ENCODE data around the gene OR3A3. TPM values are rescaled to one million over a fixed set of nuclear protein-coding genes. Genes with fewer than 3 reads are reported as not detected.

OR3A3 gene
- total RNA-seq, 1 experiment from 2014 or later, result not detected

DNA sequence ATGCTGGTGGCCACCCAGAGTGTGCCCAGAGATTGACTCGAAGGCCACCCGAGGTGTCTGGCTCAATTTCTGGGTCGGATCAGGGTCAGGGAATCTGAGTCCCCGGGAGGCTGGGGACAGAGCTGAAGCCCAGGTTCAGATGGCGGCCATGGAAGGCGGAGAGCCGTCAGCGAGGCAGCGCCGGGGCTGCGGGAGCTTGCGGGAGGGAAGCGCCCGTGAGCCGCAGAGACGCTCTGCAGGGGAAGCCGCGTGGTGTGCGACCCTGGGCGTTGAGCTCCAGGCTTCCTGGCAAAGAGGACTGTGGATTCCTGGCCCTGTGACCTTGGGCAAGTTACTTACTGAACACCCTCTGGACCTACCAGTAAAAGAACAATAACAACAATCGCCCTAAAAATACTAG, 61.0 kb downstream of the OR3A3 start:
- Histone ChIP-seq H2BK20ac (ENCODE audit: low read depth, low read length, poor library complexity, severe bottlenecking) (no peak overlapping the region), H3K79me2 (ENCODE audit: insufficient read depth, low read length) (no peaks in the 10 kb centered on the region), H3K79me1 (ENCODE audit: insufficient read depth, low read depth, low read length, poor library complexity, severe bottlenecking) (no peaks in the 10 kb centered on the region), H4K5ac (ENCODE audit: insufficient read length, low read depth, low read length) (no peak overlapping the region), H3K9ac (ENCODE audit: extremely low read depth, insufficient read length, low read length) (no peak overlapping the region), H2AK5ac (ENCODE audit: insufficient read length, low read length) (no peak overlapping the region), H3K18ac (ENCODE audit: insufficient read length, low read depth, low read length) (no peak overlapping the region), H3K23me2 (ENCODE audit: insufficient read length, low read depth, low read length, poor library complexity, severe bottlenecking) (no peaks in the 10 kb centered on the region), H4K8ac (replicated peaks; ENCODE audit: insufficient read length, low read depth, low read length) (no peak overlapping the region), H3K27ac (ENCODE audit: insufficient read length, low read depth, low read length) (no peak overlapping the region), H2AFZ (ENCODE audit: low read length) (no peak overlapping the region), H3K9me3 (ENCODE audit: control insufficient read depth, low read depth, low read length) (no peaks in the 10 kb centered on the region), H2BK12ac (ENCODE audit: insufficient read length, low read depth, low read length) (no peak overlapping the region), H3T11ph (ENCODE audit: low read length) (no peak overlapping the region), H3K56ac (ENCODE audit: insufficient read length, low read depth, low read length) (no peak overlapping the region), H2BK5ac (ENCODE audit: insufficient read length, low read length) (no peak overlapping the region), H3K4ac (ENCODE audit: low read depth, low read length) (no peak overlapping the region; the same call in none of the 2 replicates), H3K23ac (ENCODE audit: insufficient read length, low read depth, low read length) (no peak overlapping the region), H4K20me1 (ENCODE audit: control insufficient read depth, insufficient read depth, insufficient read length) (no peaks in the 10 kb centered on the region), H2BK15ac (ENCODE audit: low read depth, low read length) (no peak overlapping the region), H4K91ac (ENCODE audit: insufficient read length, low read depth, low read length) (no peak overlapping the region), H3K4me1 (ENCODE audit: insufficient read depth, low read length) (no peaks in the 10 kb centered on the region; the same call in 1 of the 2 replicates), H3K27me3 (ENCODE audit: insufficient read depth, low read length) (no peaks in the 10 kb centered on the region), H2BK120ac (ENCODE audit: low read depth, low read length, poor library complexity, severe bottlenecking) (no peak overlapping the region), H3K4me2 (ENCODE audit: insufficient read depth, insufficient read length, low read length) (no peak overlapping the region), H3K14ac (ENCODE audit: insufficient read depth, low read length) (no peak overlapping the region)
- Mint-ChIP-seq H3K27me3 (ENCODE audit: low read depth) (no peaks in the 10 kb centered on the region), H3K4me3 (no peak overlapping the region; a peak in 1 of 5 replicates), H3K27ac (no peak overlapping the region), H3K9me3 (no peaks in the 10 kb centered on the region), H3K4me1 (peaks cover 13 to 19% of the 10 kb centered on the region in 2 experiments), H3K36me3 (ENCODE audit: insufficient read depth in 1 of 3, low read depth in 3 of 3) (no peaks in the 10 kb centered on the region)
- DNase-seq, result peak; percentile 36
- WGBS (ENCODE audit: extremely low coverage, insufficient read length, low lambda C conversion rate), result no CpG with 5 or more reads among the region's 21 CpGs
- TF ChIP-seq CTCF (conservative IDR thresholded peaks at IDR 0.05), result no peak

Other genes with a start within 250 kb of the OR3A3 start
- not detected in 2 replicates for gene OR1A2, start 213.9 kb upstream of the OR3A3 start, total RNA-seq (2021)
- not detected in 2 replicates for gene OR1A1, start 203.7 kb upstream of the OR3A3 start, total RNA-seq (2021)
- not detected in 2 replicates for gene OR3A1, start 113.0 kb upstream of the OR3A3 start, total RNA-seq (2021)
- gene OR3A2, start 25.1 kb upstream of the OR3A3 start, total RNA-seq (2021), result not detected in 2 replicates
- not detected in 2 replicates for gene OR1E1, start 13.0 kb upstream of the OR3A3 start, total RNA-seq (2021)
- gene OR1E2, start 22.5 kb downstream of the OR3A3 start, total RNA-seq (2021), result not detected in 2 replicates
- not detected in 2 replicates for gene SPATA22, start 60.4 kb downstream of the OR3A3 start, total RNA-seq (2021)
- not detected in 2 replicates for gene ASPA, start 64.6 kb downstream of the OR3A3 start, total RNA-seq (2021)
- 0.63 and 1.2 TPM in 2 replicates for gene TRPV3, start 146.4 kb downstream of the OR3A3 start, total RNA-seq (2021)
- gene TRPV1, start 198.0 kb downstream of the OR3A3 start, total RNA-seq (2021), result 5.5 and 8.1 TPM in 2 replicates
- gene SHPK, start 224.9 kb downstream of the OR3A3 start, total RNA-seq (2021), result 27.0 and 27.9 TPM in 2 replicates
- gene CTNS, start 225.4 kb downstream of the OR3A3 start, total RNA-seq (2021), result 12.4 and 12.8 TPM in 2 replicates